Lower lobe of right lung (tissue), 2 donors: Measurements from ENCODE around the gene GDE1. TPM values are rescaled to one million over a fixed set of nuclear protein-coding genes. Genes with fewer than 3 reads are reported as not detected.

ENCODE experiments used
- ATAC-seq, 2 donors: fragments of 200-7000 bp; cut with Tn5 transposase; one replicate each; pipeline ENCODE4 v1.9.1; 2020 to 2022; ENCODE audit warnings: mild to moderate bottlenecking in 2 of 2, moderate library complexity in 2 of 2
- DNase-seq: peaks from one replicate; pipeline ENCODE4 v3.0.0-alpha.2; 2020
- H3K27ac ChIP-seq: fragments of 200-600 bp; one replicate; pipeline ENCODE4 v1.8.0; 2022
- H3K27me3 ChIP-seq: fragments of 200-600 bp; one replicate; pipeline ENCODE4 v1.8.0; 2022; ENCODE audit warnings: low read depth
- H3K36me3 ChIP-seq: fragments of 200-600 bp; one replicate; pipeline ENCODE4 v1.8.0; 2022; ENCODE audit warnings: mild to moderate bottlenecking
- H3K4me1 ChIP-seq: fragments of 200-600 bp; one replicate; pipeline ENCODE4 v1.8.0; 2022
- H3K4me3 ChIP-seq: fragments of 200-600 bp; one replicate; pipeline ENCODE4 v1.8.0; 2022; ENCODE audit warnings: mild to moderate bottlenecking
- H3K9me3 ChIP-seq: fragments of 200-600 bp; one replicate; pipeline ENCODE4 v1.8.0; 2022
- CTCF ChIP-seq: fragments of 200-600 bp; IDR thresholded peaks from one replicate; pipeline ENCODE4 v1.8.0; 2022; ENCODE audit warnings: antibody characterized with exemption, mild to moderate bottlenecking
- intact Hi-C: fragments of 100-400 bp; cut with DNase I; formaldehyde crosslinking; loops from one replicate; pipeline ENCODE4 v1.11.0; 2022
- total RNA-seq: library from RNA; stranded (reverse); fragmentation: NEBNext Ultra II Directional; extraction: Animal tissue kit (Norgen Biotek cat#: 25700); gene quantifications from one replicate; pipeline ENCODE4 v1.2.1, GENCODE V29; 2021
- donor health status: DM: no; HTN: yes; CAD: no; lungs with severe emphysema.

Gene GDE1
- total RNA-seq, 1 donor from 2014 or later: 81.5 TPM

GRCh38 chr16:19542138-19542821, 20.4 kb upstream of the GDE1 start:
- Histone ChIP-seq H3K27ac (no peak overlapping the region), H3K36me3 (peaks cover 94% of the 10 kb centered on the region), H3K9me3 (no peaks in the 10 kb centered on the region), H3K4me3 (no peak overlapping the region), H3K4me1 (no peaks in the 10 kb centered on the region), H3K27me3 (no peaks in the 10 kb centered on the region)
- DNase-seq: no peak
- no peak for ATAC-seq
- intact Hi-C loops: no loop called here
- TF ChIP-seq CTCF: no peak

- H3K27me3 ChIP-seq: no peaks in the 10 kb centered on the region
- no peak overlapping the region for H3K27ac ChIP-seq
- H3K4me3 ChIP-seq: no peak overlapping the region
- peaks cover 94% of the 10 kb centered on the region for H3K36me3 ChIP-seq
- intact Hi-C loops: no loop called here
- ATAC-seq: no peak
- H3K9me3 ChIP-seq: no peaks in the 10 kb centered on the region
- no peak for DNase-seq
- TF ChIP-seq CTCF: no peak
- H3K4me1 ChIP-seq: no peaks in the 10 kb centered on the region
Measured at GRCh38 chr16:19540241-19540970, 18.5 kb upstream of the GDE1 start.

GRCh38 chr16:19532601-19533000, 10.7 kb upstream of the GDE1 start:
- intact Hi-C loops: no loop called here
- Histone ChIP-seq H3K36me3 (peaks cover 91% of the 10 kb centered on the region), H3K4me3 (no peak overlapping the region), H3K27ac (no peak overlapping the region), H3K9me3 (no peaks in the 10 kb centered on the region), H3K4me1 (no peaks in the 10 kb centered on the region), H3K27me3 (no peaks in the 10 kb centered on the region)
- no peak for TF ChIP-seq CTCF
- DNase-seq (no peak), ATAC-seq (no peak)

- DNase-seq (no peak), ATAC-seq (no peak)
- Histone ChIP-seq H3K9me3 (no peaks in the 10 kb centered on the region), H3K4me1 (peaks cover 13% of the 10 kb centered on the region), H3K27me3 (no peaks in the 10 kb centered on the region), H3K27ac (no peak overlapping the region), H3K36me3 (peaks cover 56% of the 10 kb centered on the region), H3K4me3 (no peak overlapping the region)
- intact Hi-C loops: no loop called here
- TF ChIP-seq CTCF: no peak
Measured at GRCh38 chr16:19528666-19529065, 6.8 kb upstream of the GDE1 start.

GRCh38 chr16:19527161-19527560, 5.3 kb upstream of the GDE1 start:
- Histone ChIP-seq H3K27me3 (no peaks in the 10 kb centered on the region), H3K36me3 (peaks cover 41% of the 10 kb centered on the region), H3K4me3 (no peak overlapping the region), H3K9me3 (no peaks in the 10 kb centered on the region), H3K27ac (no peak overlapping the region), H3K4me1 (peaks cover 26% of the 10 kb centered on the region)
- no peak for TF ChIP-seq CTCF
- DNase-seq: no peak
- intact Hi-C loops: no loop called here
- ATAC-seq: no peak
